ENCODE results near the gene EDDM3A. TPM values are rescaled to one million over a fixed set of nuclear protein-coding genes. Genes with fewer than 3 reads are reported as not detected.

Gene EDDM3A, protein sequence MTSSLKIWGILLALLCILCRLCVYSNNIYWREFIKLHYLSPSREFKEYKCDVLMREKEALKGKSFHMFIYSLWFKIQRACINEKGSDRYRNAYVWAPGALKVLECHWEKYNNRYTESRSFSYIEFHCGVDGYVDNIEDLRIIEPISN
- not detected in 5 replicates for total RNA-seq (2022; extraction: Qiagen RNA extraction)

GRCh38 chr14:20745571-20746358 is at the start of gene EDDM3A:
Gene EDDM3A (plus strand): TSS chr14:20745887. CDS start chr14:20747581, 1,694 bp downstream.

Other genes with a start within 250 kb of the EDDM3A start
- gene RNASE10, start 240.3 kb upstream of the EDDM3A start, total RNA-seq (2022; extraction: Qiagen RNA extraction) = 0.13 to 0.39 TPM (median 0.25 TPM) in 5 replicates
- not detected in 5 replicates for gene RNASE9, start 184.8 kb upstream of the EDDM3A start, total RNA-seq (2022; extraction: Qiagen RNA extraction)
- not detected in 5 replicates for gene RNASE11, start 157.9 kb upstream of the EDDM3A start, total RNA-seq (2022; extraction: Qiagen RNA extraction)
- gene RNASE12, start 154.5 kb upstream of the EDDM3A start, total RNA-seq (2022; extraction: Qiagen RNA extraction) = not detected in 5 replicates
- gene OR6S1, start 104.2 kb upstream of the EDDM3A start, total RNA-seq (2022; extraction: Qiagen RNA extraction) = not detected in 5 replicates
- 4.6 to 9.5 TPM (median 8.4 TPM) in 5 replicates for gene RNASE4, start 61.3 kb upstream of the EDDM3A start, total RNA-seq (2022; extraction: Qiagen RNA extraction)
- gene ANG, start 57.1 kb upstream of the EDDM3A start, total RNA-seq (2022; extraction: Qiagen RNA extraction) = 10.0 to 12.2 TPM (median 11.2 TPM) in 5 replicates
- not detected in 5 replicates for gene EDDM3B, start 22.5 kb downstream of the EDDM3A start, total RNA-seq (2022; extraction: Qiagen RNA extraction)
- gene RNASE6, start 35.4 kb downstream of the EDDM3A start, total RNA-seq (2022; extraction: Qiagen RNA extraction) = not detected in 5 replicates
- 0.10 to 0.36 TPM (median 0.18 TPM) in 4 of 5 replicates, not detected in the other for gene RNASE1, start 57.0 kb downstream of the EDDM3A start, total RNA-seq (2022; extraction: Qiagen RNA extraction)
- gene RNASE3, start 145.5 kb downstream of the EDDM3A start, total RNA-seq (2022; extraction: Qiagen RNA extraction) = not detected in 5 replicates
- gene RNASE2, start 209.6 kb downstream of the EDDM3A start, total RNA-seq (2022; extraction: Qiagen RNA extraction) = not detected in 5 replicates
- gene METTL17, start 244.1 kb downstream of the EDDM3A start, total RNA-seq (2022; extraction: Qiagen RNA extraction) = 67.6 to 74.8 TPM (median 70.6 TPM) in 5 replicates